Measurements from ENCODE around the gene CALR. TPM values are rescaled to one million over a fixed set of nuclear protein-coding genes. Genes with fewer than 3 reads are reported as not detected.

Gene CALR
- total and polyA plus RNA-seq, 9 of the 15 experiments (the other 6 are each of a cell fraction or from before 2014, with no cell fraction given), result 126 to 811 (median 642) TPM

DNA sequence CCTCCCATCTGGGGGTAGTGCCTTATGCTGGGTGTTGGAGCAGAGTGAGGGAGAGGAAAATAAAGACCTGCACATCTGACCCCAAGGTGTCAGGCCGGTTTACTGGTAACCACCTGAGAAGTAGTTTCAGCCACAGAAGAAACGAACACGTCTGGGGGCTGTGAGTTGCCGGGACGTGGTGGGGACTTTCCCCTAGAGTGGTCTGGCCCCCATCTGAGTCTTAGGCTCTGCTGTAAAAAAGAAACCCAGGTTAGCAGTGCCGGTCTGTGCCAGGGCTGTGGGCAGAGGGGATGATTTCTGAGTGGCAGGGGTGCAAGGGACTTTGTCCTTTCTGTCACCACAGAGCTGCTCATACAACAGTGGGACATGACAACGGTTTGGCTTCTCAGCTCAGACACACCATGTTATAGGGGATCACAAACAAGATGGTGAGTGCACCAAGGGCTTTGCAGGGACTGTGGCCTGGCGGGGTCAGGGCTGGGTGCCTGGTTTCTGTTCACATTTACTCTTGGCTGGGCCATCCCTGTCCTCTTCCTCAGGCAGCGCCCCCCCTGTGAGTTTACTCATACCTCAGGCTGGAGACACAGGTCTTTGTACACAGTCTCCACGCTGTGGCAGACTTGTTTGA is 38.4 kb upstream of the CALR start (continued):
- TF ChIP-seq L3MBTL2 (IDR thresholded peaks at IDR 0.05), result no peak
- TF ChIP-seq USF2 (CRISPR knock-in tag; IDR thresholded peaks at IDR 0.05), result no peak
- TF ChIP-seq GTF2A2 (tag; IDR thresholded peaks at IDR 0.05), result no peak
- no peak for TF ChIP-seq NFE2L1 (tag; IDR thresholded peaks at IDR 0.05; ENCODE audit: borderline replicate concordance, low read depth)
- no peak for TF ChIP-seq SRF (CRISPR knock-in tag; IDR thresholded peaks at IDR 0.05)

DNA sequence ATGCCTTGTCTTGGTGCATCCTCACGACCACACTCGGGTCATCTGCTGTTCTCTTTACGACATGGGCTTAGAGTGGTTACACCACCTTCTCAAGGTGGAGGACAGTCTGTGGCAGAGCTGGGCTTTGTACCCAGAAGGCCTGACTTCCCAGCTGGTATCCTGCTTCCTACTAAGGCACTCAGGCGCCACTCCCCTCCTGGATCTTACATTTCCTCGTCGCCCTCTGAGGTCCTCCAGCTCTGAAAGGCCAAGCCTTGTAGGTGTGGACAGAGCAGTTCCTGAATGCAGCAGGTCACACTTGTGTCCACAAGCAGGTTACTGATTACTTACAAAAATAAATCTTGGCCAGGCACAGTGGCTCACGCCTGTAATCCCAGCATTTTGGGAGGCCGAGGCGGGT is 31.2 kb upstream of the CALR start:
- in situ Hi-C loops (cut with MboI), result no loop called here
- no peaks in the 10 kb centered on the region for H3K79me2 ChIP-seq (ENCODE audit: control insufficient read depth, insufficient read depth, low read length)
- intact Hi-C loops (cut with micrococcal nuclease), result no loop called here
- CTCF ChIA-PET (ENCODE audit: low intra/inter-chr PET ratio), result no interaction called here
- H3K9me3 ChIP-seq (replicated peaks; ENCODE audit: control insufficient read depth, insufficient read depth, low read depth, low read length), result no peaks in the 10 kb centered on the region
- no TSS peak for BruUV-seq (replicated peaks)
- no peak overlapping the region for H3K27ac ChIP-seq (ENCODE audit: extremely low read depth, low read depth, low read length)
- H3K4me3 ChIP-seq, result no peak overlapping the region
- peak overlapping the region in 1 of 2 experiments; percentile 43; a peak in 1 of 4 replicates for H3K9ac ChIP-seq (ENCODE audit: insufficient read depth in 1 of 2, low read depth in 2 of 2, low read length in 2 of 2)
- 92% methylated on average over 9 of the region's 9 CpGs for WGBS (ENCODE audit: insufficient coverage, low coverage, missing lambda C conversion rate)
- peaks cover 8 to 9% of the 10 kb centered on the region in 2 experiments; a peak in 4 of 5 replicates for H3K4me1 ChIP-seq (replicated peaks in 1 of 2; ENCODE audit: control insufficient read depth in 2 of 2, insufficient read depth in 2 of 2, low read length in 2 of 2)
- no peak overlapping the region for H3K4me2 ChIP-seq (ENCODE audit: insufficient read depth, low read length)
- no peaks in the 10 kb centered on the region for H3K27me3 ChIP-seq (ENCODE audit: control insufficient read depth in 2 of 2, insufficient read depth in 2 of 2, low read length in 2 of 2)
- ATAC-seq (no peak), DNase-seq (ENCODE audit: extremely low read depth in 1 of 4, low spot score in 3 of 4) (peak in 1 of 4 experiments; percentile 9), FAIRE-seq (peak; percentile 37)
- H3K36me3 ChIP-seq (ENCODE audit: control insufficient read depth, insufficient read depth, low read length), result peaks cover 6% of the 10 kb centered on the region; the same call in 1 of the 3 replicates
- POLR2A ChIA-PET, result interaction anchor here (1.1 to 3.4 kb wide), 5 partner anchors 8 to 21 kb away, joined by 3 to 11 read pairs (median 6); partner anchors contain the start of genes GCDH, KLF1 and SYCE2
- H3K9me1 ChIP-seq (ENCODE audit: control insufficient read depth, insufficient read depth, low read length), result no peaks in the 10 kb centered on the region
- H4K20me1 ChIP-seq (replicated peaks; ENCODE audit: control insufficient read depth, insufficient read depth, low read length), result no peaks in the 10 kb centered on the region
- TF ChIP-seq SRF (CRISPR knock-in tag; IDR thresholded peaks at IDR 0.05), result no peak
- TF ChIP-seq, protein P1, sequence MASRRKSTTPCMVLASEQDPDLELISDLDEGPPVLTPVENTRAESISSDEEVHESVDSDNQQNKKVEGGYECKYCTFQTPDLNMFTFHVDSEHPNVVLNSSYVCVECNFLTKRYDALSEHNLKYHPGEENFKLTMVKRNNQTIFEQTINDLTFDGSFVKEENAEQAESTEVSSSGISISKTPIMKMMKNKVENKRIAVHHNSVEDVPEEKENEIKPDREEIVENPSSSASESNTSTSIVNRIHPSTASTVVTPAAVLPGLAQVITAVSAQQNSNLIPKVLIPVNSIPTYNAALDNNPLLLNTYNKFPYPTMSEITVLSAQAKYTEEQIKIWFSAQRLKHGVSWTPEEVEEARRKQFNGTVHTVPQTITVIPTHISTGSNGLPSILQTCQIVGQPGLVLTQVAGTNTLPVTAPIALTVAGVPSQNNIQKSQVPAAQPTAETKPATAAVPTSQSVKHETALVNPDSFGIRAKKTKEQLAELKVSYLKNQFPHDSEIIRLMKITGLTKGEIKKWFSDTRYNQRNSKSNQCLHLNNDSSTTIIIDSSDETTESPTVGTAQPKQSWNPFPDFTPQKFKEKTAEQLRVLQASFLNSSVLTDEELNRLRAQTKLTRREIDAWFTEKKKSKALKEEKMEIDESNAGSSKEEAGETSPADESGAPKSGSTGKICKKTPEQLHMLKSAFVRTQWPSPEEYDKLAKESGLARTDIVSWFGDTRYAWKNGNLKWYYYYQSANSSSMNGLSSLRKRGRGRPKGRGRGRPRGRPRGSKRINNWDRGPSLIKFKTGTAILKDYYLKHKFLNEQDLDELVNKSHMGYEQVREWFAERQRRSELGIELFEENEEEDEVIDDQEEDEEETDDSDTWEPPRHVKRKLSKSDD (conservative IDR thresholded peaks at IDR 0.05; ENCODE audit: low read length), result no peak
- no peak for TF ChIP-seq NONO (IDR thresholded peaks at IDR 0.05; ENCODE audit: low read depth in 2 of 2, low read length in 1 of 2)
- no peak for TF ChIP-seq ILK (tag; IDR thresholded peaks at IDR 0.05; ENCODE audit: borderline replicate concordance, low read depth)
- no peak for TF ChIP-seq FIP1L1 (IDR thresholded peaks at IDR 0.05; ENCODE audit: low read depth, low read length, poor library complexity, severe bottlenecking)
- no peak for TF ChIP-seq GTF2A2 (tag; IDR thresholded peaks at IDR 0.05)
- TF ChIP-seq PRPF4 (IDR thresholded peaks at IDR 0.05; ENCODE audit: insufficient read depth, low read depth, low read length, poor library complexity, severe bottlenecking), result no peak
- H2AFZ ChIP-seq (ENCODE audit: low read depth, low read length), result no peak overlapping the region
